PFSK-1 (cell line): ENCODE results near the gene ADCY1.

ENCODE experiments used
- FOXP2 ChIP-seq: optimal IDR thresholded peaks from 2 replicates; pipeline ENCODE3; 2011; ENCODE audit warnings: borderline replicate concordance, control low read depth, inconsistent platforms; ENCODE audit not compliant: insufficient read depth; ENCODE audit errors: extremely low read length, extremely low read depth
- POLR2AphosphoS5 ChIP-seq: IDR thresholded peaks from 2 replicates; pipeline ENCODE4 v1.6.1; 2012; ENCODE audit warnings: low read depth, mild to moderate bottlenecking, control low read depth, low read length, moderate library complexity
- SIN3A ChIP-seq: IDR thresholded peaks from 2 replicates; pipeline ENCODE4 v1.6.1; 2012; ENCODE audit warnings: mild to moderate bottlenecking, low read length, moderate library complexity, borderline replicate concordance; ENCODE audit not compliant: insufficient read depth
- TAF1 ChIP-seq: IDR thresholded peaks from 2 replicates; pipeline ENCODE4 v1.6.1; 2012; ENCODE audit warnings: low read length, control low read depth, borderline replicate concordance; ENCODE audit not compliant: insufficient read depth
- TF ChIP-seq, protein P1 (sequence below), 2 experiments: IDR thresholded peaks; 2 replicates each; pipeline versions ENCODE4 v1.6.1 to v1.8.0; 2011 to 2012; ENCODE audit warnings: low read depth in 2 of 2, low read length in 2 of 2, control low read depth in 1 of 2, inconsistent platforms in 1 of 2, mild to moderate bottlenecking in 1 of 2, moderate library complexity in 1 of 2; ENCODE audit not compliant: insufficient read depth in 1 of 2

Gene ADCY1

DNA sequence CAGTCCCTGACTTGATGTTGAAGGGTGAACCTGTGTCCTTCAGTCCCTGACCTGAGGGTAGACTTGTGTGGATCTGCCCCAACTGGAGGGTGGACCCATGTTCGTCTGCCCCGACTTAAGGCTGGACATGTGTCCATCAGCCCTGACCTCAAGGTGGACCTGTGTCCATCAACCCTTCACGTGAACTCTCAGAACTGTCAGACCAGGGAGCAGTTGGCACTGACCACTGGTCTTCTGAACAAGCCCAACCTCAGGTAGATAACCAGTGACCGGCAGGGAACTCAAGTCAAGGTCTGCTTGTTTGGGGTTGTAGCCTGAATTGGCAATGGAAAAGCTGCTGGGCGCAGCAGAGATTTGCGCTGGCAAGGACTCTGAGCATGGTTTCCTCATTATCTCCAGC, 96.5 kb downstream of the ADCY1 start:
- TF ChIP-seq, protein P1, sequence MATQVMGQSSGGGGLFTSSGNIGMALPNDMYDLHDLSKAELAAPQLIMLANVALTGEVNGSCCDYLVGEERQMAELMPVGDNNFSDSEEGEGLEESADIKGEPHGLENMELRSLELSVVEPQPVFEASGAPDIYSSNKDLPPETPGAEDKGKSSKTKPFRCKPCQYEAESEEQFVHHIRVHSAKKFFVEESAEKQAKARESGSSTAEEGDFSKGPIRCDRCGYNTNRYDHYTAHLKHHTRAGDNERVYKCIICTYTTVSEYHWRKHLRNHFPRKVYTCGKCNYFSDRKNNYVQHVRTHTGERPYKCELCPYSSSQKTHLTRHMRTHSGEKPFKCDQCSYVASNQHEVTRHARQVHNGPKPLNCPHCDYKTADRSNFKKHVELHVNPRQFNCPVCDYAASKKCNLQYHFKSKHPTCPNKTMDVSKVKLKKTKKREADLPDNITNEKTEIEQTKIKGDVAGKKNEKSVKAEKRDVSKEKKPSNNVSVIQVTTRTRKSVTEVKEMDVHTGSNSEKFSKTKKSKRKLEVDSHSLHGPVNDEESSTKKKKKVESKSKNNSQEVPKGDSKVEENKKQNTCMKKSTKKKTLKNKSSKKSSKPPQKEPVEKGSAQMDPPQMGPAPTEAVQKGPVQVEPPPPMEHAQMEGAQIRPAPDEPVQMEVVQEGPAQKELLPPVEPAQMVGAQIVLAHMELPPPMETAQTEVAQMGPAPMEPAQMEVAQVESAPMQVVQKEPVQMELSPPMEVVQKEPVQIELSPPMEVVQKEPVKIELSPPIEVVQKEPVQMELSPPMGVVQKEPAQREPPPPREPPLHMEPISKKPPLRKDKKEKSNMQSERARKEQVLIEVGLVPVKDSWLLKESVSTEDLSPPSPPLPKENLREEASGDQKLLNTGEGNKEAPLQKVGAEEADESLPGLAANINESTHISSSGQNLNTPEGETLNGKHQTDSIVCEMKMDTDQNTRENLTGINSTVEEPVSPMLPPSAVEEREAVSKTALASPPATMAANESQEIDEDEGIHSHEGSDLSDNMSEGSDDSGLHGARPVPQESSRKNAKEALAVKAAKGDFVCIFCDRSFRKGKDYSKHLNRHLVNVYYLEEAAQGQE (IDR thresholded peaks at IDR 0.05; ENCODE audit: insufficient read depth in 1 of 2, low read depth in 2 of 2, low read length in 2 of 2) = no peak
- TF ChIP-seq POLR2AphosphoS5 (no peak), FOXP2 (no peak), TAF1 (no peak), SIN3A (no peak)

DNA sequence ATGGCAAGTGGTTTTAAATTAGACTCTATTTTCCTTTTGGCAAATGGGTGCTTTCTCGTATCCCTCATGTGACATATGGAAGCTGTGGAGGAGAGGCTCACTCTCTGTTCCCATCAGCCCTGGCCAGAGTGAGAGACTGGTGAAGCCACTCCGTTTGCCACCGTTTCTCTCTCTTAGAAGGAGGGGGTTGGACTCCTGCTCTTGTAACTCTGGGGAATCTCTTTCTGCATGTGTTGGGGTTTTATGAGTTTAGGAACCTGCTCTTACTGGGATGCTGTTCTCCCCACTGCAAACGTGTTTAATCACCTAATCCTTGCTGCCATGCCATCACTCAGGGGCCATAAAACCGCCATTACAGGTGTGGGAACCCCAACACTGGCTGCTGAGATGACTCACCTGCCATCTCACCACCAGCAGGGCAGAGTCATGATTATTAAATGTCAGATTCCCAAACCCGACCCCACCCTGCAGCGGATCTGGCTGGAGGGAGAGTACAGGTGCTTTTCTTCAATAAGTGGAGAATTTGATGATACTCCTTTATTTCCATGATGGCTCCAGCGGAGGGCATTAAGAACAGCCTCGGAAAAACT, 103.2 kb downstream of the ADCY1 start:
- TF ChIP-seq, protein P1 (IDR thresholded peaks at IDR 0.05; ENCODE audit: insufficient read depth in 1 of 2, low read depth in 2 of 2, low read length in 2 of 2) = no peak
- TF ChIP-seq FOXP2 (no peak), SIN3A (no peak), TAF1 (no peak), POLR2AphosphoS5 (no peak)

DNA sequence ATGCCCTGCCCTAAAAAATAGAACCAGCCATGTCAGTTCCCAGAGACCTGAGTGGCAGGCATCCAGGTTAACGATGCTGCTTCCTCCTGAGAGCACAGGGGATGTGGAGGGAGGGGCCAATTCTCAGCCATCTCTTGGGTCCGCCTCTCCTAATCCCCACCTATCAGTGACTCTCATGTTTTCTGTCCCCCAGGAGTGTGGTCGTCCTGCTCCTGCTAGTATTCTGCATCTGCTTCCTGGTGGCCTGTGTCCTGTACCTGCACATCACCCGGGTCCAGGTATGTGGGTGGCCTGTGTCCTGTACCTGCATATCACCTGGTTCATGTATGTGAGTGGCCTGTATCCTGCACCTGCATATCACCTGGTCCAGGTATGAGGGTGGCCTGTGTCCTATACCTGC, 105.3 kb downstream of the ADCY1 start:
- no peak for TF ChIP-seq POLR2AphosphoS5
- TF ChIP-seq SIN3A = no peak
- no peak for TF ChIP-seq FOXP2
- TF ChIP-seq, protein P1 (IDR thresholded peaks at IDR 0.05; ENCODE audit: insufficient read depth in 1 of 2, low read depth in 2 of 2, low read length in 2 of 2) = no peak
- no peak for TF ChIP-seq TAF1

DNA sequence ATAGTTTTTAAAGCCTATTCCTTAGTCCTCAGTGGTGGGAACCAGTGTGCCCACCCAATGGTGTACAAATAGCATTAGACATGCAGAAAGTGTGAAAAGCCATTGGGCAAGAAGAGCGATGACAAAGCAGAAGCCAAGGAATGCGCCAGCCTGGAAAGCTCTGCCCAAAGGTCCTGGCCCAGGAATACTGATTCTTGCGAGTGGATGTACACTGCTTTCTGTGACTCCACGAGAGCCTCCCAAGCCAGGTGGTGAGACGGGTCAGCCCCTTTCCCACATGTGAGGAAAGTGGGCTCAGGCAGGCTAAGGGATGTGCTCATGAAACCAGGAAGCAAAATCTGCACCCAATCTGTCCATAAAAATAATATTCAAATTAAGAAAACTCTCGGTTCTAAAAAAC, 106.6 kb downstream of the ADCY1 start:
- TF ChIP-seq, protein P1 (IDR thresholded peaks at IDR 0.05; ENCODE audit: insufficient read depth in 1 of 2, low read depth in 2 of 2, low read length in 2 of 2) = no peak
- TF ChIP-seq SIN3A = no peak
- no peak for TF ChIP-seq POLR2AphosphoS5
- no peak for TF ChIP-seq TAF1
- TF ChIP-seq FOXP2 = no peak

DNA sequence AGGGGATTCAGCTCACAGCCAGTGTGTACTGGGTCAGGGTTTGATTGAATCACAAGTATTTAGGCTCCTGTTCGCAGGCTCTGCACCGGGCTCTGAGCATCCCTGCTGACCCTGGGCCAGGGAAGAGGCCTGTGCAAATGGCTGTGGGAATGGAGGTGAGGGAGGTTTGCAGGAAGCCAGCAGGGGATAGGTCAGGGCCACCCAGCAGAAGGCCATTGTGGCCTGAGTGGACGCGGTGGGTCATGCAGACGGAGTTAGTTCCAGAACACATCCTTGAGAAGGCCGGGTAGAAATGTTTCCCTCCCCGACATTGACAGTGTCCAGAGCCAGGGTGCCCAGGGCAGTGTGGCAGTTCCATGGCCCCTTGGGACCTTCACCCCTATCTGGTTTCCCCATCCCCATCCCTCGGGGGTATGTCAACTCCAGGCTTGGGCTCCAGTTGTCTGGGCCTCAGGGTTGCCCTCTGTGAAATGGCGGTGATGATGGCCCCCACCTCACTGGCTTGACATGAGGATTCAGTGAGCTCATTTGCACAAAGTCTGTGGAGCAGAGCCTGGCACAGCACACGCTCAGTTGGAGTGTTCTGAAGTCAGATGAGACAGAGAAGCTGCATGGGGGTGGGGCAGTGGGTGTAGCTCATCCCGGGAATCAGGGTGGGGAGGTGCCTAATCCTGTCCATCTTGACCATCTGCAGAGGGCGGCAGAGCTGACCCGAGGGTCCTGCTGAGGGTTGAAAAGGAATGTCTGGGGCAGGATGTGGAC, 107.6 kb downstream of the ADCY1 start:
- TF ChIP-seq FOXP2 (no peak), SIN3A (no peak), POLR2AphosphoS5 (no peak), TAF1 (no peak)
- TF ChIP-seq, protein P1 (IDR thresholded peaks at IDR 0.05; ENCODE audit: insufficient read depth in 1 of 2, low read depth in 2 of 2, low read length in 2 of 2) = no peak
